HG03575 (cell line): ENCODE data around the gene PARP11.

Experiments used
- ATAC-seq: cut with Tn5 transposase; IDR thresholded peaks from one replicate; pipeline ENCODE4 v1.9.1; 2021; ENCODE audit not compliant: unreplicated experiment, insufficient number of reproducible peaks, low FRiP score; ENCODE audit errors: extremely low read depth

The PARP11 gene

GRCh38 chr12:3792623-3793288 is 80.4 kb downstream of the PARP11 start:
- ATAC-seq: no peak

GRCh38 chr12:3791256-3791874 is 81.8 kb downstream of the PARP11 start:
- ATAC-seq: no peak

- no peak for ATAC-seq
Measured at GRCh38 chr12:3790642-3791041, 82.6 kb downstream of the PARP11 start.

GRCh38 chr12:3789838-3790237 is 83.4 kb downstream of the PARP11 start:
- ATAC-seq: no peak

GRCh38 chr12:3777206-3777809 is 95.9 kb downstream of the PARP11 start:
- ATAC-seq: no peak

GRCh38 chr12:3775385-3776035 is 97.7 kb downstream of the PARP11 start:
- ATAC-seq: no peak

GRCh38 chr12:3772380-3772779 is 100.8 kb downstream of the PARP11 start:
- ATAC-seq: no peak

GRCh38 chr12:3771853-3772252 is 101.3 kb downstream of the PARP11 start:
- ATAC-seq: no peak

- ATAC-seq: no peak
Measured at GRCh38 chr12:3770891-3771290, 102.3 kb downstream of the PARP11 start.

- ATAC-seq: no peak
Measured at GRCh38 chr12:3768911-3769447, 104.2 kb downstream of the PARP11 start.

- ATAC-seq: no peak
Measured at GRCh38 chr12:3761116-3761735, 112.0 kb downstream of the PARP11 start.

- no peak for ATAC-seq
Measured at GRCh38 chr12:3759878-3760277, 113.3 kb downstream of the PARP11 start.
